ENCODE results near the gene PLA2G7. TPM values are rescaled to one million over a fixed set of nuclear protein-coding genes. Genes with fewer than 3 reads are reported as not detected.
A peak's percentile ranks its signal among the peaks of the same experiment; 100 is the strongest.

The PLA2G7 gene
- total RNA-seq, 1 experiment from 2014 or later, result 2.3 TPM

DNA sequence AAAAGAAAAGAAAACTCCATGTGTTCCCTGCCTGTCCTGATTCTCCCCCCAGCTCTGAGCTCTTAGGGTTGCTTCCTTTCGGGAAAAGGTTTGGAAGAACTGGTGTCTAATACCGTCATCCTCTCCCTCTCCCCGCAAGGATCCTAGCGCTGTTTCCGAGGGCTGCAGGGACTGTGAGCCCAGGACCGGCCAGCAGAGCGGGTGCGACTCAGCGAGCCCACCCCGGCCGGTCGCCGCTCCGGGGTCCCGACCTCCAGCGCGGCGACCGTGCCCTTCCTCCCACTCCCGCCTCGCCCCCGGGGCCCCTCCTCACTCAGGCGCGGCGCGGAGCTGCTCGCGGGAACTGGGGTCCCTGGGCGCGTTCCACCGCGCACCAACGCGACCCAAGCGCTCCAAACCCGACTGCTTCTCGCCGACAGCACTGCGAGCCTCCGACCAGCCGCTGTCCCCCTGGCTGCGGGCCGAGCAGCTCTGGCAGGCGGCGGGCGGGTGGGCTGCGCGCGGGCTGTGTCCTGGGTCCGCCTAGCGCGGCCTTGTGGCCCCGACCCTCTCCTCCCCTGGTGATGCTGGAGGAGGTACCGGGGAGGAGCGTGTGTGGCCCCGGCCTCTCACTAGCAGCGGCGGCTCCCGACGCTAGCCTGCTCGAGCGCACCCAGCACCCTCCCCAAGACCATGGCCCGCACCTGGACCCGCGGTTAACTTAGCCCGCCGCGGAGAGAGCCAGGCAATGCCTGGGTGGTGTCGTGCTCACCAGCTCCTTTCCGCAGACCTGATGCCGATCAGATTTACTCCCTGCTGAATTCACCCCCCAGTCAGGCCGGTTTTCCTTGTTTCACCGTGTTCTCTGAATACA lies at the start of gene PLA2G7 (continued):
- TF ChIP-seq, protein P1, sequence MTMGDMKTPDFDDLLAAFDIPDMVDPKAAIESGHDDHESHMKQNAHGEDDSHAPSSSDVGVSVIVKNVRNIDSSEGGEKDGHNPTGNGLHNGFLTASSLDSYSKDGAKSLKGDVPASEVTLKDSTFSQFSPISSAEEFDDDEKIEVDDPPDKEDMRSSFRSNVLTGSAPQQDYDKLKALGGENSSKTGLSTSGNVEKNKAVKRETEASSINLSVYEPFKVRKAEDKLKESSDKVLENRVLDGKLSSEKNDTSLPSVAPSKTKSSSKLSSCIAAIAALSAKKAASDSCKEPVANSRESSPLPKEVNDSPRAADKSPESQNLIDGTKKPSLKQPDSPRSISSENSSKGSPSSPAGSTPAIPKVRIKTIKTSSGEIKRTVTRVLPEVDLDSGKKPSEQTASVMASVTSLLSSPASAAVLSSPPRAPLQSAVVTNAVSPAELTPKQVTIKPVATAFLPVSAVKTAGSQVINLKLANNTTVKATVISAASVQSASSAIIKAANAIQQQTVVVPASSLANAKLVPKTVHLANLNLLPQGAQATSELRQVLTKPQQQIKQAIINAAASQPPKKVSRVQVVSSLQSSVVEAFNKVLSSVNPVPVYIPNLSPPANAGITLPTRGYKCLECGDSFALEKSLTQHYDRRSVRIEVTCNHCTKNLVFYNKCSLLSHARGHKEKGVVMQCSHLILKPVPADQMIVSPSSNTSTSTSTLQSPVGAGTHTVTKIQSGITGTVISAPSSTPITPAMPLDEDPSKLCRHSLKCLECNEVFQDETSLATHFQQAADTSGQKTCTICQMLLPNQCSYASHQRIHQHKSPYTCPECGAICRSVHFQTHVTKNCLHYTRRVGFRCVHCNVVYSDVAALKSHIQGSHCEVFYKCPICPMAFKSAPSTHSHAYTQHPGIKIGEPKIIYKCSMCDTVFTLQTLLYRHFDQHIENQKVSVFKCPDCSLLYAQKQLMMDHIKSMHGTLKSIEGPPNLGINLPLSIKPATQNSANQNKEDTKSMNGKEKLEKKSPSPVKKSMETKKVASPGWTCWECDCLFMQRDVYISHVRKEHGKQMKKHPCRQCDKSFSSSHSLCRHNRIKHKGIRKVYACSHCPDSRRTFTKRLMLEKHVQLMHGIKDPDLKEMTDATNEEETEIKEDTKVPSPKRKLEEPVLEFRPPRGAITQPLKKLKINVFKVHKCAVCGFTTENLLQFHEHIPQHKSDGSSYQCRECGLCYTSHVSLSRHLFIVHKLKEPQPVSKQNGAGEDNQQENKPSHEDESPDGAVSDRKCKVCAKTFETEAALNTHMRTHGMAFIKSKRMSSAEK (CRISPR knock-in tag; IDR thresholded peaks at IDR 0.05; ENCODE audit: borderline replicate concordance), result no peak
- TF ChIP-seq, protein P2, sequence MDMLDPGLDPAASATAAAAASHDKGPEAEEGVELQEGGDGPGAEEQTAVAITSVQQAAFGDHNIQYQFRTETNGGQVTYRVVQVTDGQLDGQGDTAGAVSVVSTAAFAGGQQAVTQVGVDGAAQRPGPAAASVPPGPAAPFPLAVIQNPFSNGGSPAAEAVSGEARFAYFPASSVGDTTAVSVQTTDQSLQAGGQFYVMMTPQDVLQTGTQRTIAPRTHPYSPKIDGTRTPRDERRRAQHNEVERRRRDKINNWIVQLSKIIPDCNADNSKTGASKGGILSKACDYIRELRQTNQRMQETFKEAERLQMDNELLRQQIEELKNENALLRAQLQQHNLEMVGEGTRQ (CRISPR knock-in tag; IDR thresholded peaks at IDR 0.05), result no peak
- TF ChIP-seq NR3C1 (CRISPR knock-in tag; conservative IDR thresholded peaks at IDR 0.05; ENCODE audit: low read depth) (peak; percentile 53; the same call in 1 of the 2 replicates), NFE2L1 (CRISPR knock-in tag; IDR thresholded peaks at IDR 0.05) (no peak), EMX1 (CRISPR knock-in tag; IDR thresholded peaks at IDR 0.05) (no peak)

DNA sequence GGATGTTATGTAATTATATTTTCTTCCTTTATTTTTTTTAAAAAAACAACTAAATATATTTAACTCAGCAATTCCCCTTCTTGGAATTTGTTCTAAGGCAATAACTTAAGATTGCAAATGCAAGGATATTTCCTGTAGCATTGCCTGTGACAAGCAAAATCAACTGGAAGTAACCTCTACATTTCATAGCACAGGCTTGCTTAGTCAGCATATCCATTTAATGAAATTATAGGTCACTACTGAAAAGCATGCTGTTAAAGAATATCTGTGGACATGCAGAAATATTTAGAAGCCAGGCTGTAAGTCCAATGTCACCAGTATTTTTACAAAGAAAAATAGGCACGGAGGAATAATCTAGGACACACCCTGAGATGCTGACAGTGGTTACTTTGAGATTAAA lies 49.4 kb upstream of the PLA2G7 start:
- no peaks in the 10 kb centered on the region for H3K9me3 Mint-ChIP-seq
- H3K4me3 Mint-ChIP-seq, result no peak overlapping the region
- ChIA-PET CTCF (no interaction called here), POLR2A (no interaction called here)
- TF ChIP-seq ZNF263 (CRISPR knock-in tag; IDR thresholded peaks at IDR 0.05; ENCODE audit: low read depth) (no peak), ZNF317 (CRISPR knock-in tag; IDR thresholded peaks at IDR 0.05; ENCODE audit: borderline replicate concordance, low read depth) (no peak), NR2C2 (CRISPR knock-in tag; IDR thresholded peaks at IDR 0.05) (no peak), RELA (CRISPR knock-in tag; IDR thresholded peaks at IDR 0.05; ENCODE audit: borderline replicate concordance) (no peak), TEAD4 (CRISPR knock-in tag; IDR thresholded peaks at IDR 0.05) (no peak), ZNF121 (CRISPR knock-in tag; IDR thresholded peaks at IDR 0.05) (no peak), CREB1 (CRISPR knock-in tag; IDR thresholded peaks at IDR 0.05) (no peak), RORB (CRISPR knock-in tag; IDR thresholded peaks at IDR 0.05) (no peak)
- TF ChIP-seq, protein P3, sequence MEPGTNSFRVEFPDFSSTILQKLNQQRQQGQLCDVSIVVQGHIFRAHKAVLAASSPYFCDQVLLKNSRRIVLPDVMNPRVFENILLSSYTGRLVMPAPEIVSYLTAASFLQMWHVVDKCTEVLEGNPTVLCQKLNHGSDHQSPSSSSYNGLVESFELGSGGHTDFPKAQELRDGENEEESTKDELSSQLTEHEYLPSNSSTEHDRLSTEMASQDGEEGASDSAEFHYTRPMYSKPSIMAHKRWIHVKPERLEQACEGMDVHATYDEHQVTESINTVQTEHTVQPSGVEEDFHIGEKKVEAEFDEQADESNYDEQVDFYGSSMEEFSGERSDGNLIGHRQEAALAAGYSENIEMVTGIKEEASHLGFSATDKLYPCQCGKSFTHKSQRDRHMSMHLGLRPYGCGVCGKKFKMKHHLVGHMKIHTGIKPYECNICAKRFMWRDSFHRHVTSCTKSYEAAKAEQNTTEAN (CRISPR knock-in tag; IDR thresholded peaks at IDR 0.05), result no peak
- TF ChIP-seq, protein P4, sequence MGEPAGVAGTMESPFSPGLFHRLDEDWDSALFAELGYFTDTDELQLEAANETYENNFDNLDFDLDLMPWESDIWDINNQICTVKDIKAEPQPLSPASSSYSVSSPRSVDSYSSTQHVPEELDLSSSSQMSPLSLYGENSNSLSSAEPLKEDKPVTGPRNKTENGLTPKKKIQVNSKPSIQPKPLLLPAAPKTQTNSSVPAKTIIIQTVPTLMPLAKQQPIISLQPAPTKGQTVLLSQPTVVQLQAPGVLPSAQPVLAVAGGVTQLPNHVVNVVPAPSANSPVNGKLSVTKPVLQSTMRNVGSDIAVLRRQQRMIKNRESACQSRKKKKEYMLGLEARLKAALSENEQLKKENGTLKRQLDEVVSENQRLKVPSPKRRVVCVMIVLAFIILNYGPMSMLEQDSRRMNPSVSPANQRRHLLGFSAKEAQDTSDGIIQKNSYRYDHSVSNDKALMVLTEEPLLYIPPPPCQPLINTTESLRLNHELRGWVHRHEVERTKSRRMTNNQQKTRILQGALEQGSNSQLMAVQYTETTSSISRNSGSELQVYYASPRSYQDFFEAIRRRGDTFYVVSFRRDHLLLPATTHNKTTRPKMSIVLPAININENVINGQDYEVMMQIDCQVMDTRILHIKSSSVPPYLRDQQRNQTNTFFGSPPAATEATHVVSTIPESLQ (CRISPR knock-in tag; IDR thresholded peaks at IDR 0.05), result no peak
- H3K27me3 Mint-ChIP-seq (ENCODE audit: low read depth), result no peaks in the 10 kb centered on the region
- DNase-seq (ENCODE audit: low spot score), result no peak
- no peak overlapping the region for H3K27ac Mint-ChIP-seq
- no peaks in the 10 kb centered on the region for H3K36me3 Mint-ChIP-seq
- ATAC-seq, result no peak
- no peaks in the 10 kb centered on the region for H3K4me1 Mint-ChIP-seq

All from WTC11 (cell line).